Stimulated activated CD8-positive, alpha-beta memory T cell treated with anti-CD3 and anti-CD28 coated beads, Interleukin-4, amount 100 ng/mL, for 48 hours (primary cell): ENCODE measurements around the gene ATAD3C.
"Not testable (repeated sequence)": the region's sequence is repeated elsewhere in the genome, so short reads cannot be mapped to it uniquely, and the experiment has no call there.

Experiments used
- DNase-seq: peaks from one replicate; pipeline ENCODE4 v3.0.0-alpha.2; 2020

ATAD3C gene

DNA sequence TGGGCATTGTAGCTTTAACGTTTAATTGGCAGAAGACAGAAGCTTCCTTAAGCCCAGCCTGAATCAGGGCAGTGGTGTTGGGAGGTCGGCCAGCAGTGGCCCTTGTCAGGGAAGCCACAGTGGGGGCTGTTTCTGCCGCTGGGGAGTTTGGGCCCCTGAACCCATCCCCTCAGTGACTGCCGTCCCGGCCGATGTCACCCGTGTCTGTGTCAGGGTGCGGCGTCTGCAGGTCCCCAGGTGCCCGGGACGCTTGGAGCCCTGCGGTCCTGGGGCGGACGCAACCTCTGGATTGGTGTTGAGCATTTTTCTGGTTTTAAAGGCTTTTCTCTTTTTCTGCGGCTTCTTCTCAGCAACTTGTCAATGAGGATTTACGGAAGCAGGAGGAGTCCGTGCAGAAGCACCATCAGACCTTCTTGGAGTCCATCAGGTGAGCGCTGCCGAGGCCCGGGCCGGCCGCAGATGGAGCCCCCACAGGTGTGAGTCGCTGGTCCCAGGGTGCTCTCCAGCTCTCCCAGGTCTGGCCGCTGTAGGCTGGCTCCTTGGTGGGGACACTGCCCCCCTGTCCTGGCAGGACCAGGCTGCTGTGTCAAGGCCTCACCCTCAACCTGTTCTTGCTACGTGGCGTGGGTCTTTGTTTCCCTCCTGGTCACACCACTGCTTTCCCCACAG lies 2.3 kb downstream of the ATAD3C start:
- no peak for DNase-seq

DNA sequence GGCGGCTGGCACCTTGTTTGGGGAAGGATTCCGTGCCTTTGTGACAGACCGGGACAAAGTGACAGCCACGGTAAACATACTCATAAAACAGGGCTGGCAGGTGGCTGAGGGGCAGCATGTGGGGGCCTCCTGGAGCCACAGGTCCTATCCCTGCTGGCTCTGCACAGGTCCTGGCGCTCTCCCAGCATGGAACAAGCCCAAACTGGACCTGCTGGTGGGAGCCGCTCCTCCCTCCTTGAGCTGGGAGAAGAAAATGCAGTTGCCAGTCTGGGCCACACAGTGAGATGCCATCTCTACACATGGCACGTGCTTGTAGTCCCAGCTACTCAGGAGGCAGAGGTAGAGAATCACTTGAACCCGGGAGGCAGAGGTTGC lies 2.9 kb downstream of the ATAD3C start:
- not testable (repeated sequence) for DNase-seq

DNA sequence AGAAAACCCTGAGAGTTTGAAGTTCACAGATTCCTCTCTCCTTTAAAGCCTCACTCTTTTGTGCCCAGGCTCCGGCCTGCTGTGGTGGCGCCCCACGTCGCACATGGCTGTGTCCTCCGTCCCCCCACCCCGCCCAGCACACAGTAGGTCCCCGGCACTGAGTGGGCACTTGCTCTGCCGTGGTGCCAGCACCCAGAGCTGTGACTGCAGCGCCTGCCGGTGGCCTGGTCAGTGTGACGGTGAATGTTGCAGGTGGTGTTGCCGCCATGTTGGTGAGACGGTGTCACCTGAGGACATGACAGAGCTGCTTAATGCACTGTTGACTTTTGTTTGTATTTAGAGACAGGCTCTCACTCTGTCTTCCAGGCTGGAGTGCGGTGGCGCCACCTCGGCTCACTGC lies 3.4 kb downstream of the ATAD3C start:
- no peak for DNase-seq

DNA sequence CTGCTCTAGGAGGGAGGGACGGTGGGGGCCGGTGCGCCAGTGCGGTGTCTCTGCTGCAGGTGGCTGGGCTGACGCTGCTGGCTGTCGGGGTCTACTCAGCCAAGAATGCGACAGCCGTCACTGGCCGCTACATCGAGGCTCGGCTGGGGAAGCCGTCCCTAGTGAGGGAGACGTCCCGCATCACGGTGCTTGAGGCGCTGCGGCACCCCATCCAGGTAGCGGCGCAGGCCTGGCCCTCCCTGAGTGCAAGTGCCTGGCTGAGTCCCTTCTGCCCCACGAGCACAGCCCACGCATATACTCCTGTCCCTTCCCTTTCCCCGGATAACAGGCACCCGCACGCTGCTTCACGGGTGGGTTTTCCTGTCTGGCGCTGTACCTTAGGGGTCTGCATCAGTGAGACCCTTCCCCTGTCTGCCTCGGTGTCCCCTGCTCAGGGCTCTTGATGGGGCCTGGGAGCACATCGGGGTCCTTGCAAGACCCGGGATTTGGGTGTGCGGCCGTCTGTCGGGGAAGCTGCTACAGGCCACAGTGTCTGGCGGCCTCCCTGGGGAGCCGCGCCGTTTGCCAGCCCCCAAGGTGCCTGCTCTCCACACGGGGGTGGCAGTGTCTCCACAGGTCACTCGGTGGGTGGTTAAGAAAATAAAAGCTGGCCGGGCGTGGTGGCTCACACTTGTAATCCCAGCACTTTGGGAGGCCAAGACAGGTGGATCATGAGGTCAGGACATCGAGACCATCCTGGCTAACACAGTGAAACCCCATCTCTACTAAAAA lies 5.0 kb downstream of the ATAD3C start:
- DNase-seq = not testable (repeated sequence)

DNA sequence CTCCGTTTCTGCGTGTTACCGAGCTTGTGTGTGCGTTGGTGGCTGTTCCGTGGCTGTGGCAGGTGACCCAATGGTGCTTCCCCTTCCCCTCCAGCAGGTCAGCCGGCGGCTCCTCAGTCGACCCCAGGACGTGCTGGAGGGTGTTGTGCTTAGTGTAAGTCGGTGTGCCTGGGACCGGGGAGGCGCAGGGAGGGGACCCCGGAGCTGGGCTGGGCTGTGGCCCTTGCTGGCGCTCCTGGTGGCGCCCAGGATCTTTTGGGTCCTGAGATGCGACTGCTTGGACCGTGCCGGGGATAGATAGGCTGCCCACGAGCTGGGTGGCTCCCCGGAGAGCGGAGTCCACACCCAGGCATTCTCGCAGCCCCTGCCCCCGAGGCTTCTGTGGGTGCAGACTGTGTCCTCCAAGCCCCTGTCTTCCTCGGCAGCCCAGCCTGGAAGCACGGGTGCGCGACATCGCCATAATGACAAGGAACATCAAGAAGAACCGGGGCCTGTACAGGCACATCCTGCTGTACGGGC lies 5.9 kb downstream of the ATAD3C start:
- no peak for DNase-seq

DNA sequence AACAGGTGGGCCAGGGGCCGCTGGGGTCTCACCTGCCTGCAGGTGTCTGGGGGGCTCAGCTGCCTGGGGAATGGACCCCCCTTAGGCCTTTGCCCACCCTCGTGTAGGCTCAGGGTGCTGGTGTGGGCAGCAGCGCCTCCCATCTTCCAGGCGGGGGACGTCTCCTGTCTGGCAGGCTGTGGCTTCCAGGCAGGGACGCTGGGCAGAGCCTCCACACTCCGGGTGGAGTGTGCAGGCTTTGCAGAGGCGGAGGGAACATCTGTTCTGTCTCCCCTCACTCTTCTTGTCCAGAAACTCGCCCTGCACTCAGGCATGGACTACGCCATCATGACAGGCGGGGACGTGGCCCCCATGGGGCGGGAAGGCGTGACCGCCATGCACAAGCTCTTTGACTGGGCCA lies 6.4 kb downstream of the ATAD3C start:
- not testable (repeated sequence) for DNase-seq

DNA sequence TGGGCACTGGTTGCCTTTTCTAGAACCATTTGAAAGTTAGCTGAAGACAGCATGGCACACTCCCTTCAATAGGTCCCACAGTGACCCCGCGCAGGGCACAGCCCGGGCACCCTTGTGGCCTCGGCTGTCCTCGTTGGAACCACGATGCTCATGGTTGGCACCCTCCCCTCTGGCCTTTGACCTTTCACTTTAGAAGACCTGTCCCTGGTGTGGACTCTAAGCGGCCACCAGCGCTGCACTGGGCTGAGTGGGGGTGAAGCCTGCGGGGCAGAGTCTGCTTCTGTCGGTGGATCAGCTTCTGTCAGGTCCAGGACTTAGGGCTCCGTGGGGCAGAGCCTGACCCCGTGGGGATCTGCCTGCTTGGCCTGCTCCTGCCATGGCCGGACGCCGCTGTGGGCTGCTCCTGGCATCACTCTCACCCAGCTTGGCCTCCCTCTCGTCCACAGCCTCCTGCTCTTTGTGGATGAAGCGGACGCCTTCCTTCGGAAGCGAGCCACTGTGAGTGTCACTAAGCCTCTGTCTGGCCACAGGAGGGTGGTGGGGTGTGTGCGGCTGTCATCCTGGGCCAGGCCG lies 7.3 kb downstream of the ATAD3C start:
- DNase-seq = not testable (repeated sequence)

DNA sequence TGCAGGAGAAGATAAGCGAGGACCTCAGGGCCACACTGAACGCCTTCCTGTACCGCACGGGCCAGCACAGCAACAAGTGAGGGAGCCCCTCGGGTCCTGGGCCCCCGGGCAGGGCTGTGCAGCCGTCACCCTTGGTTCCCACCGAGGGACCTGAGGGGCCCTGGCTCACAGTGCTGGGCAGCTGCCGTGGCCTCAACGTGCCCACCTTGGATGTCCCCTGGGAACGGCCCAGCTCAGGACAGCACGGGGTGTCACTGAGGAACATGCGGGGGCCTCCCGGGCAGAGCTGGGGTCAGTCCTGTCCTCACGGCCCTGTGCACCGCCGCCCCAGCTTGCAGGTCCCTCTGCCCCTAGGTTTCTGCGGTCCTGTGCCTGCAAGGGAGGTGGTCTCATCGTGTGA lies 9.7 kb downstream of the ATAD3C start:
- DNase-seq = not testable (repeated sequence)

DNA sequence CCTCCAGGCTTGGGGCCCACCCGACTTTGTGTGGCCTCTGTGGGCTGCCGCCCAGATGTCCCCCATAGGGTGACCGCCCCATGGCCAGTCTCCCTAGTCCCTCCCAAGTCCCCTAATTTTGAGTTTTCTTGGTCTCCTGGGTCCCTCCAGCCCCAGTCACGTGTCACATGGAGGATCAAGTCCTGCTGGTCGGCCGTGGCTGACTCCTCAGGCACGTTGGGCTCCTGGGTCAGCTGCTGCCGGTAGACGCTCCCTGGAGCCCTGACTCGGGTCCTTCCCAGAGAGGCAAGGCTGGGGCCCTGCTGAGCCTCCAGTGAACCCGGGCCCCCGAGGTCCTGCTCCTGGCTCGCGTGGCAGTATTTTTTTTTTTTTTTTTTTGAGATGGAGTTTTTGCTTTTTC lies 10.2 kb downstream of the ATAD3C start:
- DNase-seq = not testable (repeated sequence)

DNA sequence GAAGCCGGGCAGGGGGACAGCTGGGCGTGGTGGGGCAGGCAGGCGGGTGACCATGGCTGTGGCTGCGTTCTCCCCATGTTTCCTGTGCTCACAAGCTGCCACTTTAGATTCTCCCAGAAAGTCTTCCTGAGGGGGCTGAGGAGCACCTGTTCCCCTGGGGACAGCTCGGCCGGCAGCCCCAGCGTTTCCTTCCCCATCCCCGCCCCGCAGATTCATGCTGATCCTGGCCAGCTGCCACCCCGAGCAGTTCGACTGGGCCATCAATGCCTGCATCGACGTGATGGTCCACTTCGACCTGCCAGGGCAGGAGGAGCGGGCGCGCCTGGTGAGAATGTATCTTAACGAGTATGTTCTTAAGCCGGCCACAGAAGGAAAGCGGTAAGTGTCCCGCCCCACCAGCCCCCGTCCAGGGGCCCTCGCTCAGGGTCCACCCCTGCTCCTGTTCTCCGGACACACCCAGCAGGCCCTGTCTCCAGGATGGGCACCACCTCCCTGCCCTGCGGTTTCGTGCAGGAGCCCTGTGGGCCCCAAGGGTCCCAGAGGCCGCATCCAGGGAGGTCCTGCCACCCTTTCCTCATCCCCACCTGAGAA lies 11.1 kb downstream of the ATAD3C start:
- no peak for DNase-seq

DNA sequence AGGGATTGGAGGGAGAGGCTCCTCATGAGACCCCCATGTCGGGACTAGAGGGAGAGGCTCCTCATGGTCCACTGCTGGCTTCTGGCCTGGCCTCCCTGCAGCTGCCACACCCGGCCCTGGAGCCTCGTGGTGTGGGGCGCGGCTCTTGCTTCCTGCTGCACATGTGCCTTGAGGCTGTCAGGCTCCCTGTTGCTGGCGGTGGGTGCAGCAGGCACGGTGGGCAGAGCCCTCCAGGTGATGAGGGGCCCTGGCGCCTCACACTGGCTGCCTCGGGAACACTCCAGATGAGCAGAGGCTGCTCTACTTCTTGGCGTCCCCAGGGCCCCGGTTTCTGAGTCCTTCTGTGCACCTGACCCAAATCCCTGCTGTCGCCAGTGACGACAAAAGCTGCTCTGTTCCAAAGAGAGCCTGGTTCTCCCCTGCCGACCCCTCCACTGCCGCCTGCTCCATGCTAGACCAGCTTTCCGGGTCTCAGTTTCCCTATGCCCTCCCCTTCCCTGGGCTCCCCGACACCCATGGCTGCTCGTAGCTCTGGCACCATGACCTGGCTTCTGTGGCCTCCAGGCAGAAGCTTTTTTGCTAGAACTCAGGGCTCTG lies 12.3 kb downstream of the ATAD3C start:
- DNase-seq = no peak

DNA sequence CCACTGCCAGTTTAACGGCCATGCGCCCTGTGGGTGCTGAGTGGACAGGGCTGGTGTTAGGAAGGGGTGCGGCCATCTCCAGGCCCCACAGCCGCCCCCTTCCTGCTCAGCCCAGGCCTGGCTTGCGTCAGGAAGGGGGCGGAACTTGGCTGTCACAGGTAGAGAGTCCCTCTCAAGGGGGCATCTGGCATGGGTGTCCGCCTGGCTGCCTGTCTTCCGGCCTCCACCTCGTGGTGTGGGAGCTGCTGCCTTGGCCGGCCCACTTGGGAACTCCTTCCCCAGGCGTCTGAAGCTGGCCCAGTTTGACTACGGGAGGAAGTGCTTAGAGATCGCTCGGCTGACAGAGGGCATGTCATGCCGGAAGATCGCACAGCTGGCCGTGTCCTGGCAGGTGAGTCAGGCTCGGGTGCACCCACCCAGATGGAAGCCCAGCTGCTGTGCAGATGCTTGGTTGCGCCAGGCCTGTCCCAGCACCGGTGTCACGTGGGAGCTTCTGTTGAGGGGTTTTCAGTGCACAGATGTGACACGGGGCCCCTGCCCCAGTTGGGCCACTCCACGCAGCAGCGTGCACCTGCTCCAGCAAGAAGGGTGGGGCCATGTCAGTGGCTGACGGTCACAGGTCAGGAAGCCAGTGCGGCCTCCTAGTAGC lies 13.0 kb downstream of the ATAD3C start:
- no peak for DNase-seq

DNA sequence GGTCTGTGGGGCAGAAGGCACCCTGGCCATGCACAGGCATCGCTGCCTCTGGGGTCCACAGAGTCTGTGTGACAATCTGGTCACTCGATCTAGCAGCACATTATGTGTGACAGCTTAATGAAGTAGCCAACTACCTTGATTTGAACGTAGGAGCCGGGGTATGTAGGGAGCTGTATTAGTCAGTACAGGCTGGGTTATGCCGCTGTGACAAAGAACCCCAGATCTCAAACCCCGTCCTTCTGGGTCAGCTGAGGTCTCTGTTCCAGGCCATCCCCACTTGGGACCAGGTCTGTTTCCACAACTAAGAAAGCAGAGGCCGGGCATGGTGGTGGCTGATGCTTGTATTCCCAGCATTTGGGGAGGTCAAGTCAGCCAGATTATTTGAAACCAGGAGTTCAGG lies 13.8 kb downstream of the ATAD3C start:
- DNase-seq = no peak

DNA sequence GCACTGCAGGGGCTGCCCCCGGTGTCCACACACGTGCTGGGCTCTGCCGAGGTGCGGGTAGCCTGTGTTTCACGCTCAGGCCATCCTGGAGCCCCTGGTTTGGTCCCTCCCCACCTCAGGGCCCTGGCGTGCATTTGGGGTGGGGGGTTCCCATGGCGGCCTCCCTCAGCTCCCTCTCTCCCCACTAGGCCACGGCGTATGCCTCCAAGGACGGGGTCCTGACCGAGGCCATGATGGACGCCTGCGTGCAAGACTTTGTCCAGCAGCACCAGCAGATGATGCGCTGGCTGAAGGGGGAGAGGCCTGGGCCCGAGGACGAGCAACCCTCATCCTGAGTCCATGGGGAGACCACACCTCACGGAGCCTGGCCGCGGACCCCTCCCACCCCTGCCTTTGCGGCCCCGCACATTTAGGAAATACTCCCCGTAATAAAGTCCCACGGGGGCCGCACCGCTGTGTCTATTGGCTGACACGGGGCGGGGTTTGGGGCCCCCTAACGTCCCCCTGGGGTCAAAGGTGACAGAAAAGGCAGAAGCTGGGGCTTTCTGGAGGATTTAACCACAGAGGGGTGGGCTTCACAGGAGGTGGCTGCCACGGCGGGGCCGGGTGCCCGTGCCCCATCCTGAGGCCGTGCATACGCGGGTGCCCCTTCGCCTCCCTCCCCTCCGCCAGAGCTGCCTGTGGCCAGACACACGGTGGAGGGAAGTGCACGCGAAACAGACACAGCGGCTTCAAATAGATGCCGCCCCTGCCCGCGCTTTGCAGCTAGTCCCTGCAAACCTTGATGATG lies 18.9 kb downstream of the ATAD3C start:
- not testable (repeated sequence) for DNase-seq

DNA sequence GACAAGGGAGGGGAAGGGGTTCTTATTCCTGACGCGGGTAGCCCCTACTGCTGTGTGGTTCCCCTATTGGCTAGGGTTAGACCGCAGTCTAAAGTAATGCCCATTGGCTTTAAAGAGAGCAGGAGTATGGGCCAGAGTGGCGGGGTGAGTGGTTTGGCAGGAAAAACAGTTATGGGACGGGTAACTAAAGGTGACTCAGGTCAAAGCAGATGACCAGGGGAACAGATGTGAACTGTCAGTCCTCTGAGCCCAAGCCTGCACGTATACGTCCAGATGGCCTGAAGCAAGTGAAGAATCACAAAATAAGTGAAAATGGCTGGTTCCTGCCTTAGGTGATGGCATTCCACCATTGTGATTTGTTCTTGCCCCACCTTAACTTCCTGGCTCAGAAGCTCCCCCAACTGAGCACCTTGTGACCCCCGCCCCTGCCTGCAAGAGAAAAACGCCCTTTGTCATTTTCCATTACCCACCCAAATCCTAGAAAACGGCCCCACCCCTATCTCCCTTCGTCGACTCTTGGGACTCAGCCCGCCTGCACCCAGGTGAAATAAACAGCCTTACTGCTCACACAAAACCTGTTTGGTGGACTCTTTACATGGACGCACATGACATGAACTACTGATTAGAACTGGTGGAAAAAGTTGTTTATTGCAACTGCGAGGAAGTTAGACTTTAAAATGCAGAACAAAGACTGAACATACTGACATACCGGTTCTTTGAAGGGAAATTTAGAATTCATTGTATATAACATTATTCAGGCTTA lies 21.3 kb downstream of the ATAD3C start:
- DNase-seq = peak; percentile 44

DNA sequence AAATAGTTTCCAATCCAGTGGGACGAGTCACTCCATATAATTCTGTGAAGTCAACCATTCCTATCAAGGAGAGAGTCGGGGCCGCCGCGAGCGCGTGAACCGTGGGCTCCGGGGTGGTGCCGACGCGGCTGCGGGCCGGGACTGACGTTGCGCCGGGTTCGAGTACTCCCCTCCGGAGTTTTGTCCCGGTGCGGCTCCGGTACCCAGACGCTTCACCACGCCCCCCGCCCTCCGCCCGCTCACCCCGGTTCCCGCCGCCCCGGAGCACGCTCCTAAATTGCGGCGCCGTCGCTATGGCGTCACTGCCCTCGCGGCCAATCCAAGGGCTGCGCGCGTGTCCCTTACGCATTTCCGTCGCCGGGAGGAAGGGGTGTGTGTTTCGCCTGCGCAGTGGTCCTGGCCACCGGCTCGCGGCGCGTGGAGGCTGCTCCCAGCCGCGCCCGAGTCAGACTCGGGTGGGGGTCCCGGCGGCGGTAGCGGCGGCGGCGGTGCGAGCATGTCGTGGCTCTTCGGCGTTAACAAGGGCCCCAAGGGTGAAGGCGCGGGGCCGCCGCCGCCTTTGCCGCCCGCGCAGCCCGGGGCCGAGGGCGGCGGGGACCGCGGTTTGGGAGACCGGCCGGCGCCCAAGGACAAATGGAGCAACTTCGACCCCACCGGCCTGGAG lies 22.0 kb downstream of the ATAD3C start, which contains the start of gene ATAD3B:
TSS of gene ATAD3B (plus strand) at position 377 of the 664 bp plus-strand sequence. CDS start at position 497, 120 bp downstream.
- peak; percentile 98 for DNase-seq

DNA sequence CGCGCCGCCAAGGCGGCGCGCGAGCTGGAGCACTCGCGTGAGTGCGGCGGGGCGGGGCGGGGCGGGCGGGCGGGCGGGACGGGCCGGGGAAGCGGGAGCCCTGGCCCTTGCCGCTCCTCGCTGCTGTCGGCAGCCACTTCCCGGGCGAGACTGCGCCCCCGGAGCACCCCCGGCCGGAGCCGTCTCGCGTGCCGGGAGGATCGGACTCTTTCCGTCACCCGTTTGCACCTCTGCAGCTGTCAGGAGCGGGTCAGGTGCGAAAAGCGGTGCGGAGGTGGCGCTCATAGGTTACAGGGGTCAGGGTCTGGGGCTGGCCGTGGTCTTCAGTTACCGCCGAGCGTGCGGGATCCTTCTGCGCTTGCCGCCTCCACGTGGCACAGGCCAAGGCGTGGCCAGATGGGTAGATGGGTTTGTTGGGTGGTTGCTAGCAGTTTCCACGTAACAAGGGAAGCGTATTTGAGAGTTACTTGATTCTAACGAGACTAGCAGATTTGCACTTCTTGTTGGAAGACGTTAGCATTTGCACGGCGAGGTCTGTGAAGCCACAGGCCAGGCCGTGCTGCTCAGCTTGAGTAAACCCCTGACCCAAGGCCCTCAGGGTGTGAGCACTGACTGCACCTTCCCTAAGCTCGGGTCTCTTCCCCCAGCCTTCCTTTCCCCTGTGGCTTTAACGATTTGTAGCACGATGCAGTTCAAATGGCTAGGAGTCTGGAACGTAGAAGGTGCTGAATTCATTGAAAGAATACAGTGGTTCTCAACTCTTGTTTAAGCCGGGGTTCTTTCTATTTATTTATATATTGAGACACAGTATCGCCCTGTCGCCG lies 22.8 kb downstream of the ATAD3C start:
- not testable (repeated sequence) for DNase-seq

DNA sequence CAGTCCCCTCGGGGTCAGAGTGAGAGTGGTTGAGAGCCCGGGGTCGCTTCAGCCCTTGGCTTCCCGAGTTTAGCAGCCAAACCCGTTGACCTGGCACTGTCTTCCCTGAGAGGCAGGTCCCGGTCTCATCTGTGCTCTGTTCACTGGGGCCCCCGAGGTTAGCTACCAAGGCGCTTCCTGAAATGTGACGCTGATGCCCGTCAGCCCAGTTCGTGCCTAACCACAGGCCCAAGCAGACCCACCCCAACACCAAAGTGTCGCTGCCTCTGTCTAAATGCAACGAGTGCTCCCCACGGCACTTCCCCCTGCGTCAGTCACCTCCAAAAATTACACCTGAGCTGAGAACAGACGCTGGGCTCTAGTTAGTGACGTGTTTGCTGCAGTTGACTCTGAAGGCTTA lies 26.5 kb downstream of the ATAD3C start:
- not testable (repeated sequence) for DNase-seq

DNA sequence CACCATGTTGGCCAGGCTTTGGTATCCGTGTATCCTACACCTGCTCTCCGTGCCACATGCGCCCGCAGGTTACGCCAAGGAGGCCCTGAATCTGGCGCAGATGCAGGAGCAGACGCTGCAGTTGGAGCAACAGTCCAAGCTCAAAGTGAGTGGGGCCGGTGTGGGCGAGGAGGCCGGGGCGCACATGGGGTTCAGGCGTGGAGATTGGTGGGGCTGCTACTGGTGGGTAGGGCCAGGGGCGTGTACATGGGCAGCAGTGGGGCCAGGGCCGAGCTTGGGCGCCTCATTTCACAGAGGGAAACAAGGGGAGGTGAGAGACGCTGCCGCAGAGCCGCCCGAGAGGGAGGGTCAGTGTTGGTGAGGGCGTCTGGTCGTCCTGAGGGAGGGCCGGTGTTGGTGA lies 27.7 kb downstream of the ATAD3C start:
- no peak for DNase-seq
